ENCODE data around the gene GINS1.

DNA sequence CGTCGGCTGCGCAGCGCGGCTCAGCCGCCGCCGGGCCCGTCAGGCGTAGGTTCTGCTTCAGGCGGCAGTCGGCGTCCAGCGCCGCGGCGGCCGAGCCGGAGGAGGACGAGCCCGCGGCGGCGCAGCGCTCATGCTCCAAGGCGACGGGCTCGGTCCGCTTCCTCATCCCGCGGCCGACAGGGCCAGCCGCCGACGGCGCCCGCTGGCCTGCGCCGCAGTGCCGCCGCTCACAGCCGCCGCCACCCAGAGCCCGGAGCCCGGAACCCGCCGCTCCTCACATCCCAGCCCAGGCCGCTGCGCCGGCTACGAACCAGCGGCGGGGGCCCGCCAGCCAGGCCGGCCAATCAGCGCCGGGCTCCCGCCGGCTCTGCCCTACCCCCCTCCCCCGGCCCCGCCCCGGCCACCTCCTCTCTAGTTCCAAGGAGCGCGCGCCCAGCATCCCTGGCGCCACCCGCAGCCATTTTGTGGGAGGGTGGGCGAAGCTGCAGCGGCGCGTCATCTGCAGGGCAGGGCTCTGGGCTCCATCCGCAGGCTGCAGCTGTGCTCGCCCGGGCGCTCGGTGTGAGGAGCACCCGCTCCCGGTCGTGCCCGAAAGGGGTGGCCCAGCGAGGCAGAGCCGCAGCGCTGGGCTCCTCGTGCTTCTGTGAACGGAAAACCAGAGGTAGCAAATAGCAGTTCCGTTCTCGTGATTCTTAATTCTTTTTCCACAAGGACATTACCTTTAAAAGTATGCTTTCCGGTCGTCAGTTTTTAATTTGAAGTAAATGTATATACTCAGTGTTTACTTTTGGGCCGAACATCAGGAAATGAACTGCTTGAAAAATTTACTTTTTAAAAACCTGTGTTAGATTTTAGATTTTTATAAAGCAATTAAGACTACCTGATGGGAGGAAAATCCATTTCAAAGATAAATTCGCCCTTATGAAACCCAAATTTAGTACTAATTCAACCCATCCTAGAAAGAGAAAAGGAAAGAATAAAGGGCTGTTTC is 16.6 kb upstream of the GINS1 start, which contains the start of gene ABHD12:
- TF ChIP-seq, protein P1, sequence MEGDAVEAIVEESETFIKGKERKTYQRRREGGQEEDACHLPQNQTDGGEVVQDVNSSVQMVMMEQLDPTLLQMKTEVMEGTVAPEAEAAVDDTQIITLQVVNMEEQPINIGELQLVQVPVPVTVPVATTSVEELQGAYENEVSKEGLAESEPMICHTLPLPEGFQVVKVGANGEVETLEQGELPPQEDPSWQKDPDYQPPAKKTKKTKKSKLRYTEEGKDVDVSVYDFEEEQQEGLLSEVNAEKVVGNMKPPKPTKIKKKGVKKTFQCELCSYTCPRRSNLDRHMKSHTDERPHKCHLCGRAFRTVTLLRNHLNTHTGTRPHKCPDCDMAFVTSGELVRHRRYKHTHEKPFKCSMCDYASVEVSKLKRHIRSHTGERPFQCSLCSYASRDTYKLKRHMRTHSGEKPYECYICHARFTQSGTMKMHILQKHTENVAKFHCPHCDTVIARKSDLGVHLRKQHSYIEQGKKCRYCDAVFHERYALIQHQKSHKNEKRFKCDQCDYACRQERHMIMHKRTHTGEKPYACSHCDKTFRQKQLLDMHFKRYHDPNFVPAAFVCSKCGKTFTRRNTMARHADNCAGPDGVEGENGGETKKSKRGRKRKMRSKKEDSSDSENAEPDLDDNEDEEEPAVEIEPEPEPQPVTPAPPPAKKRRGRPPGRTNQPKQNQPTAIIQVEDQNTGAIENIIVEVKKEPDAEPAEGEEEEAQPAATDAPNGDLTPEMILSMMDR (IDR thresholded peaks at IDR 0.05), result no peak
- TF ChIP-seq EZH2 (IDR thresholded peaks at IDR 0.05; ENCODE audit: borderline replicate concordance, insufficient read depth, low read depth, low read length, poor library complexity, severe bottlenecking), result no peak

All from B cell (primary cell).